HG02852 (cell line): ENCODE data around the gene TEFM.
A peak's percentile ranks its signal among the peaks of the same experiment; 100 is the strongest.
"Not testable (repeated sequence)": the region's sequence is repeated elsewhere in the genome, so short reads cannot be mapped to it uniquely, and the experiment has no call there.

Experiments used
- ATAC-seq: cut with Tn5 transposase; IDR thresholded peaks from one replicate; pipeline ENCODE4 v1.9.1; 2021; ENCODE audit warnings: mild to moderate bottlenecking, moderate library complexity; ENCODE audit not compliant: unreplicated experiment

Gene TEFM

GRCh38 chr17:30906101-30906911 is at the start of gene TEFM:
Gene TEFM, minus strand, starts transcription at chr17:30906238. Its CDS starts 40 bp downstream, at chr17:30906198.
- peak; percentile 82 for ATAC-seq

GRCh38 chr17:30954046-30954830 is 48.2 kb upstream of the TEFM start:
- no peak for ATAC-seq

GRCh38 chr17:30952638-30953393 is 46.8 kb upstream of the TEFM start:
- no peak for ATAC-seq

GRCh38 chr17:30950669-30951399 is 44.8 kb upstream of the TEFM start:
- ATAC-seq, result no peak

- ATAC-seq, result no peak
Measured at GRCh38 chr17:30950189-30950588, 44.2 kb upstream of the TEFM start.

GRCh38 chr17:30947796-30948195 is 41.8 kb upstream of the TEFM start:
- ATAC-seq, result no peak

- ATAC-seq, result no peak
Measured at GRCh38 chr17:30942308-30943079, 36.5 kb upstream of the TEFM start.

GRCh38 chr17:30939051-30939689 is 33.1 kb upstream of the TEFM start:
- no peak for ATAC-seq

GRCh38 chr17:30933966-30934365 is 27.9 kb upstream of the TEFM start:
- no peak for ATAC-seq

GRCh38 chr17:30931582-30931981 is 25.5 kb upstream of the TEFM start:
- not testable (repeated sequence) for ATAC-seq

- no peak for ATAC-seq
Measured at GRCh38 chr17:30930495-30930894, 24.5 kb upstream of the TEFM start.

GRCh38 chr17:30929861-30930260 is 23.8 kb upstream of the TEFM start:
- ATAC-seq, result not testable (repeated sequence)

GRCh38 chr17:30929081-30929633 is 23.1 kb upstream of the TEFM start:
- ATAC-seq, result no peak

- ATAC-seq, result no peak
Measured at GRCh38 chr17:30928584-30928983, 22.5 kb upstream of the TEFM start.

- no peak for ATAC-seq
Measured at GRCh38 chr17:30927756-30928155, 21.7 kb upstream of the TEFM start.

GRCh38 chr17:30926516-30926915 is 20.5 kb upstream of the TEFM start:
- no peak for ATAC-seq

- no peak for ATAC-seq
Measured at GRCh38 chr17:30924341-30924740, 18.3 kb upstream of the TEFM start.

- no peak for ATAC-seq
Measured at GRCh38 chr17:30922235-30923030, 16.4 kb upstream of the TEFM start.
